ENCODE data around the gene CDCA7L.

Gene CDCA7L

DNA sequence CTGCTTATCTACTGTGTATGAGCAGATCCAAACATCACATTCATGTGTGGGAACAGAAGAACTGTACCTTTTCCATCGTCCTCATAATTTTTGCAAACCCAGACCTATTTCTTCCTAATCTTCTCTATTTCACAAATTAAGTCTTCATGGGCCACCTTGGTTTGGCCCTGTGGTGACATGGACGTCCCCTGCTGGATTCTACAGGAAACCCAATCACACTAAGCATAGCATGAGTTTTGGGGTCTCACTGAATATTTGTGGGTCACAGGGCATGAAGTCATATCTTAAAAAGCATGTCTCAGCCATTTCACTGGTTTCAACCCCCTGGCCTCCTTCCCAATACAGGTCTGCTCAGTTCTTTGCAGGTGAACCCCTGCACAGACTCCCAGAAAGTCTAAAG, 35.8 kb upstream of the CDCA7L start:
- H4K20me1 ChIP-seq (ENCODE audit: insufficient read depth, low read length) = no peaks in the 10 kb centered on the region
- no peak overlapping the region for H3K4me2 ChIP-seq (ENCODE audit: low read length)
- no peaks in the 10 kb centered on the region for H3K4me1 ChIP-seq (ENCODE audit: low read length)
- TF ChIP-seq, protein P1, sequence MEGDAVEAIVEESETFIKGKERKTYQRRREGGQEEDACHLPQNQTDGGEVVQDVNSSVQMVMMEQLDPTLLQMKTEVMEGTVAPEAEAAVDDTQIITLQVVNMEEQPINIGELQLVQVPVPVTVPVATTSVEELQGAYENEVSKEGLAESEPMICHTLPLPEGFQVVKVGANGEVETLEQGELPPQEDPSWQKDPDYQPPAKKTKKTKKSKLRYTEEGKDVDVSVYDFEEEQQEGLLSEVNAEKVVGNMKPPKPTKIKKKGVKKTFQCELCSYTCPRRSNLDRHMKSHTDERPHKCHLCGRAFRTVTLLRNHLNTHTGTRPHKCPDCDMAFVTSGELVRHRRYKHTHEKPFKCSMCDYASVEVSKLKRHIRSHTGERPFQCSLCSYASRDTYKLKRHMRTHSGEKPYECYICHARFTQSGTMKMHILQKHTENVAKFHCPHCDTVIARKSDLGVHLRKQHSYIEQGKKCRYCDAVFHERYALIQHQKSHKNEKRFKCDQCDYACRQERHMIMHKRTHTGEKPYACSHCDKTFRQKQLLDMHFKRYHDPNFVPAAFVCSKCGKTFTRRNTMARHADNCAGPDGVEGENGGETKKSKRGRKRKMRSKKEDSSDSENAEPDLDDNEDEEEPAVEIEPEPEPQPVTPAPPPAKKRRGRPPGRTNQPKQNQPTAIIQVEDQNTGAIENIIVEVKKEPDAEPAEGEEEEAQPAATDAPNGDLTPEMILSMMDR (IDR thresholded peaks at IDR 0.05; ENCODE audit: low read depth, low read length) = peak; percentile 33; the same call in 1 of the 2 replicates
- no peak for TF ChIP-seq EZH2phosphoT487 (IDR thresholded peaks at IDR 0.05; ENCODE audit: low read depth)
- H3K27ac ChIP-seq (ENCODE audit: low read length) = no peak overlapping the region
- H3K27me3 ChIP-seq (ENCODE audit: low read depth, low read length) = no peaks in the 10 kb centered on the region
- no peaks in the 10 kb centered on the region for H3K36me3 ChIP-seq (replicated peaks; ENCODE audit: low read depth, low read length)
- no peaks in the 10 kb centered on the region for H3K9me3 ChIP-seq (ENCODE audit: insufficient read depth, low read length)
- H2AFZ ChIP-seq (ENCODE audit: low read depth, low read length) = no peak overlapping the region
- no peak overlapping the region for H3K4me3 ChIP-seq (ENCODE audit: low read length)
- H3K9ac ChIP-seq (ENCODE audit: low read length) = no peak overlapping the region
- no peaks in the 10 kb centered on the region for H3K79me2 ChIP-seq (ENCODE audit: low read length)

DNA sequence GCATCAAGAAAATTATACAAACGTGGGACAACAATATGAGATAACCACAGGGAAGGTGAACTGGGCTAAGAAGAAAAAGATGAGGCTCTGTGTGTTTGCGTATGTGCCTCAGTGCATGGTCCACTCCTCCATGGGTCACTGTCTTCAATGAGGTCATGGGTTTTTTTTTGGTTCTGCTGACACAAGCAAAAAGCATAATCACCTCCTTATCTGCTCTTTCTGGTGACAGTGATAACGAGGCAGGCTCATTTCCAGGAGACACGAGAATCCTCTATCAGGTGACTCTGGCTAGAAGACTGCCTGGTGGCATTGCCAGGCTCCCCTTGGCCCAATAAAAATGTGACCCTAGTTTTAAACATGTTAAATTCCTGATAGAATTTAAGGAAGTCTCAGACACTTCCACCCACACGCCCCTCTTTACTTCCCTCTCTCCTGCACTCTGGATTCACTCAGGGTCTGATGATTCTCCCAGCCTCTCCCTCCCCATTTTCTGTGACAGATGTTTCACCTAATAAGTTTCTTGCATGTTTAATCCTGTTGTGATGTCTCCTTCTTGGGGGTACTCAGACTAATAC, 35.3 kb upstream of the CDCA7L start:
- Histone ChIP-seq H3K4me1 (ENCODE audit: low read length) (no peaks in the 10 kb centered on the region), H3K4me3 (ENCODE audit: low read length) (no peak overlapping the region), H3K36me3 (replicated peaks; ENCODE audit: low read depth, low read length) (no peaks in the 10 kb centered on the region), H3K4me2 (ENCODE audit: low read length) (no peak overlapping the region), H2AFZ (ENCODE audit: low read depth, low read length) (no peak overlapping the region), H3K9me3 (ENCODE audit: insufficient read depth, low read length) (no peaks in the 10 kb centered on the region), H3K9ac (ENCODE audit: low read length) (no peak overlapping the region), H3K27ac (ENCODE audit: low read length) (no peak overlapping the region), H3K79me2 (ENCODE audit: low read length) (no peaks in the 10 kb centered on the region), H3K27me3 (ENCODE audit: low read depth, low read length) (no peaks in the 10 kb centered on the region), H4K20me1 (ENCODE audit: insufficient read depth, low read length) (no peaks in the 10 kb centered on the region)
- TF ChIP-seq, protein P1 (IDR thresholded peaks at IDR 0.05; ENCODE audit: low read depth, low read length) = no peak
- TF ChIP-seq EZH2phosphoT487 (IDR thresholded peaks at IDR 0.05; ENCODE audit: low read depth) = no peak

DNA sequence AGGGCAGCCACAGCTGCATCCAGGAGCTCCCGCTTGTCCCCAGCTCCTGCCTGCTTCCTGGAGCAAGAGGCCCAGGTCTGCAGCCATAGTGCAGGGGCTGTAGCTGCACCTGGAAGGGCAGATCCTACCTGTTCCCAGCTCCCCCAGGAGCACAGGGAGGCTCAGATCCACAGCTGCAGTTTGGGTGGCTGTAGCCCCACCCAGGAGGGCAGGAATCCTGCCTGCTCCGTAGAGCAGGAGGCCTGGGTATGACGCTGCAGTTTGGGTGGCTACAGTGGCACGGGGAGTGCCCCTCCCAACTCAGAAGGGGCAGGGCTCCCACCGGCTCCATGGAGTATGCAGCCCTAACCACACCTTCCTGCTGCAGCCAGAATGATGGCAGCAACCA, 26.7 kb upstream of the CDCA7L start:
- no peak overlapping the region for H3K4me3 ChIP-seq (ENCODE audit: low read length)
- H4K20me1 ChIP-seq (ENCODE audit: insufficient read depth, low read length) = no peaks in the 10 kb centered on the region
- no peaks in the 10 kb centered on the region for H3K27me3 ChIP-seq (ENCODE audit: low read depth, low read length)
- peaks cover 6% of the 10 kb centered on the region for H3K4me1 ChIP-seq (ENCODE audit: low read length)
- no peaks in the 10 kb centered on the region for H3K36me3 ChIP-seq (replicated peaks; ENCODE audit: low read depth, low read length)
- H3K4me2 ChIP-seq (ENCODE audit: low read length) = no peak overlapping the region
- TF ChIP-seq EZH2phosphoT487 (IDR thresholded peaks at IDR 0.05; ENCODE audit: low read depth) = no peak
- TF ChIP-seq, protein P1 (IDR thresholded peaks at IDR 0.05; ENCODE audit: low read depth, low read length) = no peak
- no peak overlapping the region for H3K27ac ChIP-seq (ENCODE audit: low read length)
- no peak overlapping the region for H3K9ac ChIP-seq (ENCODE audit: low read length)
- H3K79me2 ChIP-seq (ENCODE audit: low read length) = no peaks in the 10 kb centered on the region
- no peaks in the 10 kb centered on the region for H3K9me3 ChIP-seq (ENCODE audit: insufficient read depth, low read length)
- no peak overlapping the region for H2AFZ ChIP-seq (ENCODE audit: low read depth, low read length)

DNA sequence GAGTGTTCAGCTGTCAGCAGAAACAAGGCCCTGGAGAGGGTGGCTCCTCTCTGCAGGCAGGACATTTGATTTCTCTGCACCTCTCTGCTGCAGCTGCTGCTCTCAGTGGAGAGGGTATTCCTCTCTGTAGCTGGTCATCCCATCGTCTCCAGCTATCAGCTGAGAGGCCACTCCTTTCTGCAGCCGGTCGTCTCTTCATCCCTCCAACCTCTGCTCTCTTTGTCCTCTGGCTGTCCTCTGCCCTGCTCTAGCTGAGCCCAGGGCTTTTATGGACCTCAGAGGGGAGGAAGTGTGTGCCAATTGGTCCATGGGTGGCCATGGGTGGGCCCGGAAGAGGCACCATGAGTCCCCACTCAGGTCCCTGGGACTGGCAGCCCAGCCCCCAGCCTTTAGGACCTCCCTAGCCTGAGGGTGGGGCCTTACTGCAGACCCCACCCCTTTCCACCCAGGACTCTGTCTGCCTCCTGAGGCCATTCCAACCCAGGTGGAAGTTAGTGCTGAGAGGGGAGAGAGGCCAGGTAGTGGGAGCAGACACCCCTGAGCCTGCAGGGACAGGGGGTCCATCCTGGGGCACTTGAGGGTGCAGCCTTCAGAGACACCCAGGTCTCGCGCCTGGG, 26.2 kb upstream of the CDCA7L start:
- no peaks in the 10 kb centered on the region for H3K27me3 ChIP-seq (ENCODE audit: low read depth, low read length)
- H3K9ac ChIP-seq (ENCODE audit: low read length) = no peak overlapping the region
- no peak overlapping the region for H3K4me2 ChIP-seq (ENCODE audit: low read length)
- H3K4me1 ChIP-seq (ENCODE audit: low read length) = peaks cover 11% of the 10 kb centered on the region
- no peaks in the 10 kb centered on the region for H3K36me3 ChIP-seq (replicated peaks; ENCODE audit: low read depth, low read length)
- no peaks in the 10 kb centered on the region for H4K20me1 ChIP-seq (ENCODE audit: insufficient read depth, low read length)
- no peaks in the 10 kb centered on the region for H3K79me2 ChIP-seq (ENCODE audit: low read length)
- no peak overlapping the region for H3K27ac ChIP-seq (ENCODE audit: low read length)
- TF ChIP-seq, protein P1 (IDR thresholded peaks at IDR 0.05; ENCODE audit: low read depth, low read length) = no peak
- no peak for TF ChIP-seq EZH2phosphoT487 (IDR thresholded peaks at IDR 0.05; ENCODE audit: low read depth)
- H3K4me3 ChIP-seq (ENCODE audit: low read length) = no peak overlapping the region
- no peak overlapping the region for H2AFZ ChIP-seq (ENCODE audit: low read depth, low read length)
- H3K9me3 ChIP-seq (ENCODE audit: insufficient read depth, low read length) = no peaks in the 10 kb centered on the region
